HCT116 (cell line): Measurements from ENCODE around the gene FERMT2. TPM values are rescaled to one million over a fixed set of nuclear protein-coding genes. Genes with fewer than 3 reads are reported as not detected.

Experiments
- ATAC-seq: fragments of 200-7000 bp; cut with Tn5 transposase; 2 replicates; pipeline ENCODE4 v1.9.1; 2020; ENCODE audit warnings: mild to moderate bottlenecking, moderate library complexity
- BruUV-seq: library from RNA; stranded (reverse); fragments of 400-500 nt; replicated peaks from 2 replicates; lab custom pipeline; 2021; lab: Mats Ljungman, UMichigan
- CTCF ChIA-PET: fragments of 300-600 bp; sonication (Branson Sonifier 250); formaldehyde crosslinking; loops from one replicate; lab custom pipeline; 2021; ENCODE audit warnings: antibody characterized with exemption; lab: Charles Lee
- POLR2A ChIA-PET: fragments of 300-600, 350-600 bp; sonication (Branson Sonifier 250); formaldehyde crosslinking; loops from one replicate; lab custom pipeline; 2021; ENCODE audit warnings: antibody characterized with exemption; lab: Charles Lee
- RAD21 ChIA-PET, 2 experiments: fragments of 300-600 bp; sonication (Branson Sonifier 250); formaldehyde crosslinking; loops; one replicate each; lab custom pipeline; 2023; ENCODE audit warnings: low total read pairs in 2 of 2; ENCODE audit not compliant: uncharacterized antibody in 2 of 2, unreplicated experiment in 2 of 2, low non-redundant PET in 1 of 2; lab: Charles Lee
- DNase-seq: peaks from one replicate; pipeline ENCODE4 v3.0.0-alpha.2; 2010; ENCODE audit warnings: low read depth, low spot score
- H2AFZ ChIP-seq: fragments of 200-600 bp; shearing (Covaris generic), sonication (generic); 2 replicates; pipeline ENCODE4 v1.6.1; 2017; ENCODE audit warnings: low read depth, mixed run types, mixed read lengths, antibody characterized with exemption, low read length; ENCODE audit not compliant: poor library complexity, severe bottlenecking
- H3K27ac ChIP-seq: 2 replicates; pipeline ENCODE4 v1.5.1; 2012; ENCODE audit warnings: low read depth, low read length
- H3K27me3 ChIP-seq: fragments of 200-600 bp; sonication (generic); 2 replicates; pipeline ENCODE4 v1.6.1; 2016; ENCODE audit warnings: mixed run types, low read length, mixed read lengths; ENCODE audit not compliant: insufficient read depth
- H3K36me3 ChIP-seq, 2 experiments: fragments of 200-500 bp in 1 of 2; fragments of 200-600 bp in 1 of 2; sonication (Bioruptor generic) in 1 of 2; sonication (generic) in 1 of 2; 2 replicates each; pipeline versions ENCODE4 v1.5.1 to v1.6.1; 2014 to 2016; ENCODE audit warnings: low read length in 2 of 2, inconsistent platforms in 1 of 2, mixed read lengths in 1 of 2, mixed run types in 1 of 2; ENCODE audit not compliant: insufficient read depth in 2 of 2, control insufficient read depth in 1 of 2
- H3K4me1 ChIP-seq, 2 experiments: fragments of 200-600 bp in 1 of 2; sonication (generic) in 1 of 2; 2 replicates each; pipeline versions ENCODE4 v1.5.1 to v1.6.1; 2012 to 2017; ENCODE audit warnings: low read length in 2 of 2, inconsistent platforms in 1 of 2, mild to moderate bottlenecking in 1 of 2, mixed read lengths in 1 of 2, mixed run types in 1 of 2, moderate library complexity in 1 of 2; ENCODE audit not compliant: insufficient read depth in 2 of 2, control insufficient read depth in 1 of 2
- H3K4me2 ChIP-seq: fragments of 200-600 bp; sonication (generic); 2 replicates; pipeline ENCODE4 v1.6.1; 2017; ENCODE audit warnings: mixed run types, low read length, mixed read lengths
- H3K4me3 ChIP-seq, 2 experiments: fragments of 200-600 bp in 1 of 2; sonication (generic) in 1 of 2; replicated peaks in 1 of 2; 2 replicates each; pipeline ENCODE4 v1.5.1; 2011 to 2016; ENCODE audit warnings: low read length in 2 of 2, control low read depth in 1 of 2, low read depth in 1 of 2, mild to moderate bottlenecking in 1 of 2, mixed read lengths in 1 of 2, mixed run types in 1 of 2
- H3K79me2 ChIP-seq: fragments of 200-600 bp; sonication (generic); 2 replicates; pipeline ENCODE4 v1.6.1; 2017; ENCODE audit warnings: mild to moderate bottlenecking, mixed run types, low read length, moderate library complexity, mixed read lengths; ENCODE audit not compliant: insufficient read depth
- H3K9ac ChIP-seq: fragments of 200-600 bp; sonication (generic); 2 replicates; pipeline ENCODE4 v1.6.1; 2016; ENCODE audit warnings: low read length, mixed read lengths
- H3K9me2 ChIP-seq: fragments of 200-600 bp; sonication (generic), shearing (Covaris generic); 2 replicates; pipeline ENCODE4 v1.6.1; 2017; ENCODE audit warnings: mixed run types, mild to moderate bottlenecking, moderate library complexity; ENCODE audit not compliant: insufficient read depth
- H3K9me3 ChIP-seq, 2 experiments: fragments of 200-500 bp in 1 of 2; fragments of 200-600 bp in 1 of 2; sonication (Bioruptor generic) in 1 of 2; sonication (generic) in 1 of 2; 2 replicates each; pipeline ENCODE4 v1.6.1; 2014 to 2017; ENCODE audit warnings: low read length in 2 of 2, mixed read lengths in 2 of 2, inconsistent platforms in 1 of 2, low read depth in 1 of 2, mild to moderate bottlenecking in 1 of 2, mixed run types in 1 of 2, moderate library complexity in 1 of 2; ENCODE audit not compliant: control insufficient read depth in 1 of 2, insufficient read depth in 1 of 2
- H4K20me1 ChIP-seq: fragments of 200-600 bp; sonication (generic), shearing (Covaris generic); 2 replicates; pipeline ENCODE4 v1.6.1; 2017; ENCODE audit warnings: mixed run types, mild to moderate bottlenecking, moderate library complexity; ENCODE audit not compliant: insufficient read depth
- ATF3 ChIP-seq: IDR thresholded peaks from 2 replicates; pipeline ENCODE4 v1.6.1; 2012
- CBX3 ChIP-seq: IDR thresholded peaks from 2 replicates; pipeline ENCODE4 v1.6.1; 2012; ENCODE audit warnings: low read depth
- CEBPB ChIP-seq: IDR thresholded peaks from 2 replicates; pipeline ENCODE4 v1.6.1; 2012; ENCODE audit warnings: low read depth
- CTCF ChIP-seq, 3 experiments: fragments of 200-600 bp in 1 of 3; sonication (generic) in 1 of 3; IDR thresholded peaks in 2 of 3; conservative IDR thresholded peaks in 1 of 3; 2 replicates each; pipeline ENCODE4 v1.5.1; 2012 to 2017; ENCODE audit warnings: low read depth in 2 of 3, low read length in 2 of 3, antibody characterized with exemption in 1 of 3, borderline replicate concordance in 1 of 3, control low read depth in 1 of 3, mild to moderate bottlenecking in 1 of 3, mixed read lengths in 1 of 3, mixed run types in 1 of 3, moderate library complexity in 1 of 3; ENCODE audit not compliant: insufficient read depth in 1 of 3
- EGR1 ChIP-seq: IDR thresholded peaks from 2 replicates; pipeline ENCODE4 v1.6.1; 2012; ENCODE audit warnings: low read depth
- ELF1 ChIP-seq: IDR thresholded peaks from 2 replicates; pipeline ENCODE4 v1.6.1; 2012; ENCODE audit warnings: low read depth, borderline replicate concordance
- EZH2phosphoT487 ChIP-seq: fragments of 200-600 bp; IDR thresholded peaks from 2 replicates; pipeline ENCODE4 v1.6.1; 2018; ENCODE audit warnings: antibody characterized with exemption, borderline replicate concordance
- POLR2A ChIP-seq: IDR thresholded peaks from 2 replicates; pipeline ENCODE4 v1.7.0; 2011; ENCODE audit warnings: borderline replicate concordance; ENCODE audit not compliant: insufficient read depth, insufficient read length; ENCODE audit errors: extremely low read depth
- RAD21 ChIP-seq: IDR thresholded peaks from 2 replicates; pipeline ENCODE4 v1.6.1; 2012; ENCODE audit warnings: low read depth, mild to moderate bottlenecking
- SP1 ChIP-seq: IDR thresholded peaks from 2 replicates; pipeline ENCODE4 v1.6.1; 2012; ENCODE audit warnings: low read depth
- SRF ChIP-seq: IDR thresholded peaks from 2 replicates; pipeline ENCODE4 v1.6.1; 2012; ENCODE audit warnings: low read depth
- TCF7L2 ChIP-seq: IDR thresholded peaks from 2 replicates; pipeline ENCODE4 v1.7.0; 2011; ENCODE audit warnings: borderline replicate concordance, inconsistent platforms; ENCODE audit not compliant: insufficient read depth, insufficient read length; ENCODE audit errors: extremely low read depth
- YY1 ChIP-seq: IDR thresholded peaks from 2 replicates; pipeline ENCODE4 v1.6.1; 2011; ENCODE audit warnings: low read length, low read depth, moderate library complexity, mild to moderate bottlenecking; ENCODE audit not compliant: insufficient replicate concordance; ENCODE audit errors: extremely low read depth
- ZBTB33 ChIP-seq: IDR thresholded peaks from 2 replicates; pipeline ENCODE4 v1.6.1; 2011; ENCODE audit warnings: mild to moderate bottlenecking, low read length, moderate library complexity; ENCODE audit not compliant: insufficient replicate concordance; ENCODE audit errors: extremely low read depth
- ZFX ChIP-seq: fragments of 450-650 bp; IDR thresholded peaks from 2 replicates; pipeline ENCODE4 v1.6.1; 2017
- ZNF274 ChIP-seq: fragments of 200-500 bp; sonication (Bioruptor generic); IDR thresholded peaks from 2 replicates; pipeline ENCODE4 v1.6.1; 2014; ENCODE audit warnings: mild to moderate bottlenecking, low read depth, low read length, inconsistent platforms
- intact Hi-C: fragments of 100-400 bp; cut with micrococcal nuclease; formaldehyde crosslinking; loops from 2 replicates; pipeline ENCODE4 v1.10.0; 2022
- total RNA-seq: library from RNA; stranded (reverse); gene quantifications from one replicate; pipeline ENCODE4 v1.2.1, GENCODE V29; 2021; ENCODE audit not compliant: unreplicated experiment
- TF ChIP-seq, protein P1 (sequence below): IDR thresholded peaks from 2 replicates; pipeline ENCODE4 v1.6.1; 2012

The FERMT2 gene
- total RNA-seq, 1 experiment from 2014 or later = 24.8 TPM

DNA sequence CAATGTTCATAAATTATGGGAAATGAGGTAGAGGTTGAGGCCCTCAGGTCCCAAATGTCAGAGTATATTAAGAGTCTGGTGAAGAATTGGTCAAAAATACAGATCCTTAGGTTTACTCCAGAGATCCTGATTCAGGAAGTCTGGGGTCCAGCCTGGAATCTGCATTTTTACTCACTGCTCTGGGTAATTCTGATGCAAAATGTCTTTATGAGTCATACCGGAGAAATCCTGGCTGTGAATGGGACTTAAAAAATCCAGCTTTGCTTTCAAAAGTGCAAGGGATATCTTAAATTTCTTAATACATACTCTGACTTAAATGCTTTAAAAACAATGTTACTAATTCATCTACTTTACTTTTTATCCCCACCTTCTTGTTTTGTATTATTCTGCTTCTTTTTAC, 74.5 kb downstream of the FERMT2 start:
- DNase-seq (no peak), ATAC-seq (no peak)
- Histone ChIP-seq H2AFZ (no peak overlapping the region), H3K4me3 (no peak overlapping the region), H3K9me3 (no peaks in the 10 kb centered on the region), H3K27me3 (no peaks in the 10 kb centered on the region), H3K79me2 (no peaks in the 10 kb centered on the region), H3K4me2 (no peak overlapping the region), H3K36me3 (peaks cover 2 to 9% of the 10 kb centered on the region in 2 experiments; a peak in 3 of 4 replicates), H3K9ac (no peak overlapping the region), H3K9me2 (no peaks in the 10 kb centered on the region), H3K27ac (no peak overlapping the region), H3K4me1 (peaks cover 0 to 12% of the 10 kb centered on the region in 2 experiments; a peak in 2 of 4 replicates), H4K20me1 (no peaks in the 10 kb centered on the region)
- TF ChIP-seq EZH2phosphoT487 (no peak), ATF3 (no peak), SRF (no peak), TCF7L2 (no peak), POLR2A (no peak), CTCF (IDR thresholded peaks at IDR 0.05 in 2 of 3, conservative IDR thresholded peaks at IDR 0.05 in 1 of 3; ENCODE audit: borderline replicate concordance in 1 of 3, insufficient read depth in 1 of 3, low read depth in 2 of 3, low read length in 2 of 3) (no peak), ELF1 (no peak), SP1 (no peak), ZBTB33 (no peak), YY1 (no peak), CEBPB (no peak), RAD21 (no peak), ZFX (no peak), CBX3 (no peak), ZNF274 (no peak), EGR1 (no peak)
- TF ChIP-seq, protein P1, sequence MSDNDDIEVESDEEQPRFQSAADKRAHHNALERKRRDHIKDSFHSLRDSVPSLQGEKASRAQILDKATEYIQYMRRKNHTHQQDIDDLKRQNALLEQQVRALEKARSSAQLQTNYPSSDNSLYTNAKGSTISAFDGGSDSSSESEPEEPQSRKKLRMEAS = no peak
- BruUV-seq = no TSS peak
- CTCF ChIA-PET = no interaction called here
- POLR2A ChIA-PET = no interaction called here
- intact Hi-C loops = no loop called here
- RAD21 ChIA-PET = no interaction called here
